ENCODE data around the gene INPP5A.

Gene INPP5A

DNA sequence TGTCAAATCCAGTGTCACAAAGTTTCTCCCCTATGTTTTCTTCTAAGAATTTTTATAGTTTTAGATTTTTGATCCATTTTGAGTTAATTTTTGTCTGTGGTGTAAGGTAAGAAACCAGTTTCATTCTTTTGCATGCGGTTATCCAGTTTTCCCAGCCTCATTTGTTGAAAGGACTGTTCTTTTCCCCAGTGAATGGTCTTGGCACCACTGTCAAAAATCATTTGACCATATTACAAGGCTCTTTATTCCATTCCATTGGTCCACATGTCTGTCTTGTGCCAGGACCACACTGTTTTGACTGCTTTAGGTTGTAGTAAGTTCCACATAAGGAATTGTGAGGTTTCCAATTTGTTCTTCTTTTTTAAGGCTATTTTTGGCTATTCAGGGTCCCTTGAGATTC lies 64.0 kb downstream of the INPP5A start:
- no peak for DNase-seq

- no peak for DNase-seq
Measured at GRCh38 chr10:132602614-132603013, 65.0 kb downstream of the INPP5A start.

GRCh38 chr10:132603851-132604533 lies 66.4 kb downstream of the INPP5A start:
- DNase-seq: no peak

- no peak for DNase-seq
Measured at GRCh38 chr10:132604686-132605085, 67.1 kb downstream of the INPP5A start.

DNA sequence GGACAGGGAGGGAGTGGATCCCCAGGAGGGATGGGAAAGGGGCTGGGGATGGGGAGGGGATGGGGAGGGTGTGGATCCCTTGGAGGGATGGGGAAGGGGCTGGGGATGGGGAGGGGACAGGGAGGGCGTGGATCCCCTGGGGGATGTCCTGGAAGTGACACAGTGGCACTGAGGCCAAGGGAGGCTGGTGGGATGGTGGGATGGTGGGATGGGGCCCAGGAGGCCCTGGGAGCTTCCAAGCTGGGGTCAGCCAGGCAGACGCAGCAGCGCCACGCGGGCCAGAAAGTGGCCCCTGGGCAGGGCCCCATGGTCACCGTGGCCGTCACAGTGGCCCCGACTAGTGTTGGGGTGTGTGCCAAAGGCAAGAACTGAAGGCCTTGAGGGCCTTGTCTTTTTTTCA lies 67.8 kb downstream of the INPP5A start:
- DNase-seq: no peak

DNA sequence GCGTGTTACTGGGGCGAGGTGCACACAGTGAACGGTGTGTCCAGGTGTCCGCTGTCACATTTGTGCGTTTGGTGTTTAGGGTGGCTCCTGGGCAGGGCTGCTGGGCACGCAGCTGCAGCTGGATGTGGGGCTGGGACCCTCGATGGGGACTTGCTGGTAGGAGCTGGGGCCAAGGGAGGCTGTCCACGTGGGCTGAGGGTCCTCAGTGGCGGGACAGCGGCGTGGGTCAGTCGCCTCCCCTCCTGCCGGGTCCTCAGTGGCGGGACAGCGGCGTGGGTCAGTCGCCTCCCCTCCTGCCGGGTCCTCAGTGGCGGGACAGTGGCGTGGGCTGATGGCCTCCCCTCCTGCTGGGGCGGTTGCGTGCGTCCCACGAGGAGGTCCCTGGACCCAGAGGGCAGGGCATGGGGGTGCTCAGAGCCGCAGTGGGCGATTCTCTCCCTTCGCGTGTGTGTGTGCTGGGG lies 68.5 kb downstream of the INPP5A start:
- no peak for DNase-seq

DNA sequence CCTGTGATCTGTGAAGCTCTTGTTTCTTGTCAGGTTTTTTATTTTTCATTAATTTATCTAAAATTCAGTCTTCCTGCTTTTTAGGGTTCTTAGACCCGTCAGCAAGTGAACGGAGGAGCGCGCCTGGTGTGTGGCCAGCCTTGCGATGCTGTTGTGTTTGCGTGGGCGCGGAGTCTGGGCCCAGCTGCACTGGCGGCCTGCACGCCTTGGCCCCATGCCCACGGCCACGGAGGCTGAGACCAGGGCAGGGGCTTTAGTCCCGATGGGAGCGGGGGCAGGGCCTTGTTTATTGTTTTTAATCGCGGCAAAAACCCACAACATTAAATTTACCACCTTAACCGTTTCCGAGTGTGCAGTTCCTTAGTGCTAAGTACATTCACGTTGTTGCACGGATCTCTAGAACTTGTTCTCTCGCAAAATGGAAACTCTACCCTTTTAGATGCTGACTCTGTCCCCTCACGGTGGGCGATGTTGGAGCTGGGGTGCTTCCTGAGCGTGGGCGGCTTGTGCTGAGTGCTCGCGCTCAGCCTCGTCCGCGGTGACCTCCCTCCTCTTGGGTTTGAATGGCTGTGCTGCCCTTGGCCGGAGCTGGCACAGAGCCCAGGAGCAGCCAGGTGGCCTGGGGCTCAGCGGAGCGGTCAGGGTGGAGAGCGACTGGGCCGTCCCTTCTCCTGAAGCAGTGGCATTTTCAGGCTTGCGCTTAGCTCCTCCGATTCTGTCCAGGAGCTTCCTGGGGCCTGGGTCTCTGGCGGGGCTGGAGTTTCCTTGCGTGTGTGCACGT lies 69.1 kb downstream of the INPP5A start:
- DNase-seq: no peak

DNA sequence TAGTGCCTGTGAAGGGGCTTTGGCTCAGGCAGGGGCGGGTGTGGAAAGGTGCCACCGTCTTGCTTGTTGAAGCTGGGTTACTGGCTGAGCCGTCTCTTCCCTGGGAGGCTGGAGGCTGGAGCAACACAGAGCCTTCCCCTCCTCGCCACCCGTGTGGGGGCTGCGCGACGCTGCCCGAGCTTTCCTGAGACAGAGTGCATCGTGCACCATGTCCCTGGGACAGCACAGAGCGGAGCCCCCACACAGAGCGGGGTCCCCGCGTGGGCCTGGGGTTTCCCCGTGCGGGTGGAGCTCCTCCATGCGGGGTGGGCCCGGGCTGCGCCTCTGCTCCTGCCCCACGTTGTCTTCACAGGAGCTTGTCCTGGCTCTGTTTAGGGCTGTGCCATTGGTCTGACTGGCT lies 69.9 kb downstream of the INPP5A start:
- DNase-seq: no peak

- DNase-seq: no peak
Measured at GRCh38 chr10:132607961-132608495, 70.4 kb downstream of the INPP5A start.

- DNase-seq: no peak
Measured at GRCh38 chr10:132608511-132609195, 71.1 kb downstream of the INPP5A start.

GRCh38 chr10:132609211-132609610 lies 71.6 kb downstream of the INPP5A start:
- no peak for DNase-seq

DNA sequence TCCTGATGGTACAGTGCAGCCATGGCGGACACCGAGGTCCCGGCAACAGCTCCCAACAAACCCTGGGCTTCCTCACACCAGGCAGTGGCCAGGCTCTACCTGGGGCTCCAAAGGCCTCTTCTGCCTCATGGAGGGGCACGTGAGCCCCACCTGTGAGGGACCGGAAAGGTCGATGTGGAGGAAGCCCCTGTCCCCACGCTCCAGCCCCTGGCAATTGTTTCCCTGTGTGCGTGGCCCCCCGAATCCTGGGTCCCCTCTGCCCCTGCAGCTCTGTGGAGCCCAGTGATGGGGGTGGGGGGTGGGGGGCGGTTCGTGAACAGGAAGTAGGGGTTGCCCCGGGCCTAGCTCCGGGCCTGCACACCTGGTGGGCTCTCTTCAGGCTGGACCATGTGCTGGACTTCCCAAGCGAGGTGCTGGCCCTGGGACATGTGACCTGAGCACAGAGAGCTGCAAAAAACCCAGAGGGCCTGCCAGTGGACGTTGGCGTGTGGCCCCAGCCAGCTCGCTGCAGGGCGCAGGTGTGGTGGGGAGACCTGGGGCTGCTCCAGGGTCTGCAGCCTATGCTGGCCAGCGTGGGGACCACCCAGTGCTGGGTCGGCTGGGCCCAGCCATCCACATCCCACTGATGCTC lies 72.6 kb downstream of the INPP5A start:
- DNase-seq: no peak

DNA sequence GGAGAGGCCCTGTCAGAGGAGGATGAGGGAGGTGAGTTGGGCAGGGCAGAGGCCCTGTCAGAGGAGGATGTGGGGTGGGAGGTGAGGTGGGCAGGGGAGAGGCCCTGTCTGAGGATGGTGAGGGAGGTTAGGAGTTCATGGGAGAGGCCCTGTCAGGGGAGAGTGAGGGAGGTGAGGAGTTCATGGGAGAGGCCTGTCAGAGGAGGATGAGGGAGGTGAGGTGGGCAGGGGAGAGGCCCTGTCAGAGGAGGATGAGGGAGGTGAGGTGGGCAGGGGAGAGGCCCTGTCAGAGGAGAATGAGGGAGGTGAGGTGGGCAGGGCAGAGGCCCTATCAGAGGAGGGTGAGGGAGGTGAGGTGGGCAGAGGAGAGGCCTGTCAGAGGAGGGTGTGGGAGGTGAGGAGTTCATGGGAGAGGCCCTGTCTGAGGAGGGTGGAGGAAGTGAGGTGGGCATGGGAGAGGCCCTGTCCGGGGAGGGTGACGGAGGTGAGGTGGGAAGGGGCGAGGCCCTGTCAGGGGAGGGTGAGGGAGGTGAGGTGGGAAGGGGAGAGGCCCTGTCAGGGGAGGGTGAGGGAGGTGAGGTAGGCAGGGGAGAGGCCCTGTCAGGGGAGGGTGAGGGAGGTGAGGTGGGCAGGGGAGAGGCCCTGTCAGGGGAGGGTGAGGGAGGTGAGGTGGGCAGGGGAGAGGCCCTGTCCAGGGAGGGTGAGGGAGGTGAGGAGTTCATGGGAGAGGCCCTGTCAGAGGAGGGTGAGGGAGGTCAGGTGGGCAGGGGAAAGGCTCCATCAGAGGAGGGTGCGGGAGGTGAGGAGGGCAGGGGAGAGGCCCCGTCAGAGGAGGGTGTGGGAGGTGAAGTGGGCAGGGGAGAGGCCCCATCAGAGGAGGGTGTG lies 73.7 kb downstream of the INPP5A start:
- no peak for DNase-seq

DNA sequence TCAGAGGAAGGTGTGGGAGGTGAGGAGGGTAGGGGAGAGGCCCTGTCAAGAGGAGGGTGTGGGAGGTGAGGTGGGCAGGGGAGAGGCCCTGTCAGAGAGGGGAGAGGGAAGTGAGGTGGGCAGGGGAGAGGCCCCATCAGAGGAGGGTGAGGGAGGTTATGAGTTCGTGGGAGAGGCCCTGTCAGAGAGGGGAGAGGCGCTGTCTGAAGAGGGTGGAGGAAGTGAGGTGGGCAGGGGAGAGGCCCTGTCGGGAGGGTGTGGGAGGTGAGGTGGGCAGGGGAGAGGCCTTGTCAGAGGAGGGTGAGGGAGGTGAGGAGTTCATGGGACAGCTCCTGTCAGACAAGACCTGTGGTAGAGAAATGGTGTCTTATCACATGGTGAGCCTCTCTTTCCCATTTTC lies 74.4 kb downstream of the INPP5A start:
- no peak for DNase-seq

DNA sequence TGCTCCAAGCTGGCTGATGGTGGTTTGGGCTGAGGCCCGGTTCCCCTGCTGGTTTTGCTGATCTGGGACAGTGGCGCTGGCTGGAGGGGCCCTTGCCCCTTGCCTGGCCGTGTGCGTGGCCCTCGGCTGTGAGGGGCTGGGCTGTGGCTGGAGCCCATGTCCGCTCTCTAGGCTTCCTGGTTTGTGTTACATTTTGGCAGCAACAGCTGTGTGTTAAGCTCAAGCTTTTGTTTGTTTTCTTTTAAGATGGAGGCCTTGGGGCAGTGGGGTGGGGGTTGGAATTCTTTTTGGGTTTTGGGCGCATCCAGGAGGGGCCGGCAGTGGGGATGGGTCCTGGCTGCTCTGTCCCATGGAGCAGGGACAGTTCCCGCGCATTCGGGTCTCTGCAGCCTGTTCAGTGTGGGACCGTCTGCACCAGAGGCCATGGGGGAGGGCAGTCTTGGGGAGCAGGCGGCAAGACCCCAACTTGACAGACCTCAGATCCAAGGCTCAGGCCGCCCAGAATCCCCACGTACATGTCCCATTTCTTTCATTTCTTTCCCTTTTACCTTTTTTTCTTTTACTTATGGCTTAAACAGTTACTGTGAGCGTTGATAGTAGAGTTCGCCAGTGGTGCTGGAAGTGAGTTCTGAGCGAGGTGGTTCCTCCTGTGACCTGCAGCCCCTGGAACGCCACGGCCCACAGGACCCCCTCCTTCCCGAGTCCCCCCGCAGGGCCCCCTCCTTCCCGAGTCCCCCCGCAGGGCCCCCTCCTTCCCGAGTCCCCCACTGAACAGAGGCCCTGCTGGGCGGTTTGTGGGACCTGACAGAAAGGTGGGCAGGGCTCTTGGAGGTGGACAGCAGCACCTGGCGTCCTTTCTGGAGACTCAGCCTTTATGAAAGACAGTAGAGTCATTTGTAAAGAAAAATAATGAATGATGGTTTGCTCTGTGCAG lies 75.3 kb downstream of the INPP5A start:
- DNase-seq: no peak

GRCh38 chr10:132613566-132614348 lies 76.2 kb downstream of the INPP5A start:
- DNase-seq: no peak

GRCh38 chr10:132614431-132615340 lies 77.1 kb downstream of the INPP5A start:
- no peak for DNase-seq

GRCh38 chr10:132615341-132616169 lies 78.0 kb downstream of the INPP5A start:
- no peak for DNase-seq

Data from activated CD4-positive, alpha-beta T cell treated with anti-CD3 and anti-CD28 coated beads for 48 hours (primary cell).